Measurements from ENCODE around the gene CIART. TPM values are rescaled to one million over a fixed set of nuclear protein-coding genes. Genes with fewer than 3 reads are reported as not detected.

The CIART gene
- total RNA-seq, 1 donor from 2014 or later: 9.2 TPM

- DNase-seq (ENCODE audit: low spot score in 2 of 2, unreplicated experiment in 2 of 2): no peak
- no peaks in the 10 kb centered on the region for H3K9me3 Mint-ChIP-seq
- no peak overlapping the region for H3K4me3 Mint-ChIP-seq
- no peak for TF ChIP-seq CTCF (IDR thresholded peaks at IDR 0.05; ENCODE audit: unreplicated experiment)
- H3K4me1 Mint-ChIP-seq: no peaks in the 10 kb centered on the region
- no peaks in the 10 kb centered on the region for H3K36me3 Mint-ChIP-seq
- no peaks in the 10 kb centered on the region for H3K27me3 Mint-ChIP-seq (ENCODE audit: low read depth)
- no peak overlapping the region for H3K27ac Mint-ChIP-seq
Observed at GRCh38 chr1:150249936-150250335, 32.4 kb upstream of the CIART start.

GRCh38 chr1:150256198-150256553 is 26.2 kb upstream of the CIART start:
- Mint-ChIP-seq H3K36me3 (no peaks in the 10 kb centered on the region), H3K4me1 (peaks cover 54% of the 10 kb centered on the region), H3K4me3 (peak overlapping the region; percentile 67), H3K27me3 (ENCODE audit: low read depth) (no peaks in the 10 kb centered on the region), H3K9me3 (no peaks in the 10 kb centered on the region), H3K27ac (peak overlapping the region; percentile 89)
- peak; percentile 4 for TF ChIP-seq CTCF (IDR thresholded peaks at IDR 0.05; ENCODE audit: unreplicated experiment)
- DNase-seq (ENCODE audit: low spot score in 2 of 2, unreplicated experiment in 2 of 2): no peak

GRCh38 chr1:150256554-150257341 is 25.6 kb upstream of the CIART start:
- DNase-seq (ENCODE audit: low spot score in 2 of 2, unreplicated experiment in 2 of 2): no peak

GRCh38 chr1:150257624-150258585 is 24.4 kb upstream of the CIART start, which contains the start of gene CA14:
Gene CA14, plus strand, starts transcription at chr1:150257774. Its CDS starts 355 bp downstream, at chr1:150258129.
- peak within 1 kb of the TSS; percentile 89 for H3K27ac Mint-ChIP-seq
- no peak for DNase-seq (ENCODE audit: low spot score in 2 of 2, unreplicated experiment in 2 of 2)
- no peaks in the 10 kb centered on the region for H3K27me3 Mint-ChIP-seq (ENCODE audit: low read depth)
- H3K4me1 Mint-ChIP-seq: peaks cover 54% of the 10 kb centered on the region
- H3K4me3 Mint-ChIP-seq: peak within 1 kb of the TSS; percentile 67
- TF ChIP-seq CTCF (IDR thresholded peaks at IDR 0.05; ENCODE audit: unreplicated experiment): no peak
- H3K36me3 Mint-ChIP-seq: no peaks in the 10 kb centered on the region
- no peaks in the 10 kb centered on the region for H3K9me3 Mint-ChIP-seq

More at GRCh38 chr1:150256554-150257341, 25.6 kb upstream of the CIART start:
- H3K27ac Mint-ChIP-seq: peak overlapping the region; percentile 89
- H3K4me3 Mint-ChIP-seq: peak overlapping the region; percentile 67
- H3K27me3 Mint-ChIP-seq (ENCODE audit: low read depth): no peaks in the 10 kb centered on the region
- H3K36me3 Mint-ChIP-seq: no peaks in the 10 kb centered on the region
- H3K9me3 Mint-ChIP-seq: no peaks in the 10 kb centered on the region
- no peak for TF ChIP-seq CTCF (IDR thresholded peaks at IDR 0.05; ENCODE audit: unreplicated experiment)
- peaks cover 54% of the 10 kb centered on the region for H3K4me1 Mint-ChIP-seq

GRCh38 chr1:150259217-150259616 is 23.1 kb upstream of the CIART start:
- Mint-ChIP-seq H3K9me3 (no peaks in the 10 kb centered on the region), H3K27me3 (ENCODE audit: low read depth) (no peaks in the 10 kb centered on the region), H3K4me3 (peak overlapping the region; percentile 67), H3K36me3 (no peaks in the 10 kb centered on the region), H3K27ac (peak overlapping the region; percentile 89), H3K4me1 (peaks cover 54% of the 10 kb centered on the region)
- DNase-seq (ENCODE audit: low spot score in 2 of 2, unreplicated experiment in 2 of 2): no peak
- TF ChIP-seq CTCF (IDR thresholded peaks at IDR 0.05; ENCODE audit: unreplicated experiment): no peak
